ENCODE results near the gene MYPN. TPM values are rescaled to one million over a fixed set of nuclear protein-coding genes. Genes with fewer than 3 reads are reported as not detected.

MYPN gene
- polyA plus RNA-seq, 2 of the 4 experiments (the other 2 are of a cell fraction): 1.5 to 2.1 TPM

DNA sequence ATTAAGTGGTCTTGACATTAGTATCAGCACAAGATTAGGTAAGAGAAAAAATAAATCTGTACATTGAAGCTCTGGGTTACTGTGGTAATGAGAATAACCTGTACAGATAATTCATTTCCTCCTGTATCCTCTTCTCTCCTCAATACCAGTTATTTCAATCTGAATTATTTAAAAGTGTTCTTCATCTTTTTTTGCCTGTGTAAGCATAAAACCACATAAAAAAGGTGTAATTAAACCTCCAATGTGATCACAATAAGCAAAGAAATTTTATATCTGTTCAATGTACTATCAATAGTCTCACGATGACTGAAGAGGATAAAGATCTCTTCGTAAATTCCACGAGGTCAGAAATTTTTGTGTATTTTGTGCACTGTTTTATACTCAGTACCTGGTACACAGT, 1.2 kb upstream of the MYPN start:
- no peak overlapping the region for H3K4me2 ChIP-seq
- ATAC-seq (no peak), FAIRE-seq (no peak), DNase-seq (ENCODE audit: low read depth in 1 of 2, low spot score in 1 of 2) (no peak)
- TF ChIP-seq MAFK (IDR thresholded peaks at IDR 0.05; ENCODE audit: partially characterized antibody) (peak; percentile 88), HOXB5 (CRISPR knock-in tag; IDR thresholded peaks at IDR 0.05) (no peak)
- 93% methylated on average over 3 of the region's 3 CpGs for WGBS (ENCODE audit: missing lambda C conversion rate)
- H3K4me1 ChIP-seq: peaks cover 57% of the 10 kb centered on the region
- ChIA-PET POLR2A (no interaction called here), CTCF (interaction anchor here (0.6 to 2.5 kb wide), 3 partner anchors 18 to 194 kb away, joined by 4 to 10 read pairs (median 4); no protein-coding TSS in a partner anchor)
- no peak overlapping the region for H3K27ac ChIP-seq
- H3K9me3 ChIP-seq: no peaks in the 10 kb centered on the region
- H3K4me3 ChIP-seq: no peak overlapping the region

DNA sequence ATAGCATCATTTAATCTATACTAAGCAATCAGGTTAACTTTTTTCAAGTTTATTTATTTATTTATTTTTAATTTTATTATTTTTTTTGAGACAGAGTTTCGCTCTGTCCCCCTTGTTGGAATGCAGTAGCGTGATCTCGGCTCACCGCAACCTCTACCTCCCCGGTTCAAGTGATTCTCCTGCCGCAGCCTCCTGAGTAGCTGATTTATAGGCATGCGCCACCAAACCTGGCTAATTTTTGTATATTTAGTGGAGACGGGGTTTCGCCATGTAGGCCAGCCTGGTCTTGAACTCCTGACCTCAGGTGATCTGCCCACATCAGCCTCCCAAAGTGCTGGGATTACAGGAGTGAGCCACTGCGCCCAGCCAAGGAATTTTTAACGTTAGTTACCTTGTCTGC, 635 bp upstream of the MYPN start:
- POLR2A ChIA-PET: no interaction called here
- WGBS (ENCODE audit: missing lambda C conversion rate): 96% methylated on average over 11 of the region's 11 CpGs
- Histone ChIP-seq H3K4me2 (no peak overlapping the region), H3K4me1 (peaks cover 54% of the 10 kb centered on the region), H3K9me3 (no peaks in the 10 kb centered on the region), H3K4me3 (no peak overlapping the region), H3K27ac (0 out of 6 replicates have a peak overlapping the region, but pooled peaks of 1 of the 2 experiments have one; percentile 7)
- DNase-seq (ENCODE audit: low read depth in 1 of 2, low spot score in 1 of 2): no peak
- CTCF ChIA-PET: interaction anchor here (1.1 to 1.6 kb wide), 3 partner anchors 13 to 193 kb away, joined by 3 to 7 read pairs (median 4); no protein-coding TSS in a partner anchor
- no peak for FAIRE-seq
- no peak for ATAC-seq
- TF ChIP-seq CBX2 (IDR thresholded peaks at IDR 0.05; ENCODE audit: borderline replicate concordance, low read depth): no peak

DNA sequence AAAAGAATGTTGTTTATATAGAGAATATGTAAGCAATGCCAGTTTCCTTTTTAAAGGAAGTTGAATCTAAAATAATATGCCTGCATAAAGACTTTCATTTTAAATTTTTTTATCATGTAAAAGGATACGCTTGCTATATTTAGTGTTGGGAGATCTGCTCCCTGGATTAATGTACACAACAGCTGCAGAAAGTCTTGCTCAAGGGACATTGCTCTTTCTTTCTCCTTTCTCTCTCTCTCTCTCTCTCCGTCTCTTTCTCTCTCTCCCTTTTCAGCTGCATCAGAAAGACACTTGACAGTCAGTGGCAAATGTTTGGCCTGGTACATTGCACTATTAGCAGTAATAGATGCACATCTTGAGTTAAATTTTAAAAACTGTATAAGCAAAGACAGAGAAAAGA, 739 bp downstream of the MYPN start:
- H3K4me1 ChIP-seq: peaks cover 44% of the 10 kb centered on the region
- WGBS (ENCODE audit: missing lambda C conversion rate): 57% methylated on average over 2 of the region's 2 CpGs
- H3K4me3 ChIP-seq: no peak overlapping the region
- DNase-seq (ENCODE audit: low read depth in 1 of 2, low spot score in 1 of 2) (no peak), FAIRE-seq (peak; percentile 43), ATAC-seq (0 out of 6 replicates have a peak, but pooled peaks of 1 of the 2 experiments have one; percentile 8)
- POLR2A ChIA-PET: no interaction called here
- TF ChIP-seq, protein P1, sequence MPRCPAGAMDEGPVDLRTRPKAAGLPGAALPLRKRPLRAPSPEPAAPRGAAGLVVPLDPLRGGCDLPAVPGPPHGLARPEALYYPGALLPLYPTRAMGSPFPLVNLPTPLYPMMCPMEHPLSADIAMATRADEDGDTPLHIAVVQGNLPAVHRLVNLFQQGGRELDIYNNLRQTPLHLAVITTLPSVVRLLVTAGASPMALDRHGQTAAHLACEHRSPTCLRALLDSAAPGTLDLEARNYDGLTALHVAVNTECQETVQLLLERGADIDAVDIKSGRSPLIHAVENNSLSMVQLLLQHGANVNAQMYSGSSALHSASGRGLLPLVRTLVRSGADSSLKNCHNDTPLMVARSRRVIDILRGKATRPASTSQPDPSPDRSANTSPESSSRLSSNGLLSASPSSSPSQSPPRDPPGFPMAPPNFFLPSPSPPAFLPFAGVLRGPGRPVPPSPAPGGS (IDR thresholded peaks at IDR 0.05): no peak
- TF ChIP-seq RNF2 (IDR thresholded peaks at IDR 0.05; ENCODE audit: borderline replicate concordance, low read depth) (no peak), CBX8 (IDR thresholded peaks at IDR 0.05) (no peak), POLR2A (IDR thresholded peaks at IDR 0.05; ENCODE audit: low read length) (no peak), JUNB (IDR thresholded peaks at IDR 0.05) (no peak), ZSCAN20 (CRISPR knock-in tag; IDR thresholded peaks at IDR 0.05) (no peak), HOXB13 (CRISPR knock-in tag; IDR thresholded peaks at IDR 0.05; ENCODE audit: low read depth) (no peak), FOSB (CRISPR knock-in tag; IDR thresholded peaks at IDR 0.05) (no peak), BHLHE40 (IDR thresholded peaks at IDR 0.05; ENCODE audit: low read depth, low read length) (no peak), TFCP2L1 (CRISPR knock-in tag; IDR thresholded peaks at IDR 0.05) (no peak), KDM1A (IDR thresholded peaks at IDR 0.05; ENCODE audit: low read depth) (no peak), CEBPB (IDR thresholded peaks at IDR 0.05) (no peak), ZC3H11A (IDR thresholded peaks at IDR 0.05) (no peak), CHD2 (IDR thresholded peaks at IDR 0.05; ENCODE audit: low read length, partially characterized antibody) (no peak)
- TF ChIP-seq, protein P2, sequence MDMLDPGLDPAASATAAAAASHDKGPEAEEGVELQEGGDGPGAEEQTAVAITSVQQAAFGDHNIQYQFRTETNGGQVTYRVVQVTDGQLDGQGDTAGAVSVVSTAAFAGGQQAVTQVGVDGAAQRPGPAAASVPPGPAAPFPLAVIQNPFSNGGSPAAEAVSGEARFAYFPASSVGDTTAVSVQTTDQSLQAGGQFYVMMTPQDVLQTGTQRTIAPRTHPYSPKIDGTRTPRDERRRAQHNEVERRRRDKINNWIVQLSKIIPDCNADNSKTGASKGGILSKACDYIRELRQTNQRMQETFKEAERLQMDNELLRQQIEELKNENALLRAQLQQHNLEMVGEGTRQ (IDR thresholded peaks at IDR 0.05): no peak
- TF ChIP-seq, protein P3, sequence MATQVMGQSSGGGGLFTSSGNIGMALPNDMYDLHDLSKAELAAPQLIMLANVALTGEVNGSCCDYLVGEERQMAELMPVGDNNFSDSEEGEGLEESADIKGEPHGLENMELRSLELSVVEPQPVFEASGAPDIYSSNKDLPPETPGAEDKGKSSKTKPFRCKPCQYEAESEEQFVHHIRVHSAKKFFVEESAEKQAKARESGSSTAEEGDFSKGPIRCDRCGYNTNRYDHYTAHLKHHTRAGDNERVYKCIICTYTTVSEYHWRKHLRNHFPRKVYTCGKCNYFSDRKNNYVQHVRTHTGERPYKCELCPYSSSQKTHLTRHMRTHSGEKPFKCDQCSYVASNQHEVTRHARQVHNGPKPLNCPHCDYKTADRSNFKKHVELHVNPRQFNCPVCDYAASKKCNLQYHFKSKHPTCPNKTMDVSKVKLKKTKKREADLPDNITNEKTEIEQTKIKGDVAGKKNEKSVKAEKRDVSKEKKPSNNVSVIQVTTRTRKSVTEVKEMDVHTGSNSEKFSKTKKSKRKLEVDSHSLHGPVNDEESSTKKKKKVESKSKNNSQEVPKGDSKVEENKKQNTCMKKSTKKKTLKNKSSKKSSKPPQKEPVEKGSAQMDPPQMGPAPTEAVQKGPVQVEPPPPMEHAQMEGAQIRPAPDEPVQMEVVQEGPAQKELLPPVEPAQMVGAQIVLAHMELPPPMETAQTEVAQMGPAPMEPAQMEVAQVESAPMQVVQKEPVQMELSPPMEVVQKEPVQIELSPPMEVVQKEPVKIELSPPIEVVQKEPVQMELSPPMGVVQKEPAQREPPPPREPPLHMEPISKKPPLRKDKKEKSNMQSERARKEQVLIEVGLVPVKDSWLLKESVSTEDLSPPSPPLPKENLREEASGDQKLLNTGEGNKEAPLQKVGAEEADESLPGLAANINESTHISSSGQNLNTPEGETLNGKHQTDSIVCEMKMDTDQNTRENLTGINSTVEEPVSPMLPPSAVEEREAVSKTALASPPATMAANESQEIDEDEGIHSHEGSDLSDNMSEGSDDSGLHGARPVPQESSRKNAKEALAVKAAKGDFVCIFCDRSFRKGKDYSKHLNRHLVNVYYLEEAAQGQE (IDR thresholded peaks at IDR 0.05): no peak
- TF ChIP-seq, protein P4, sequence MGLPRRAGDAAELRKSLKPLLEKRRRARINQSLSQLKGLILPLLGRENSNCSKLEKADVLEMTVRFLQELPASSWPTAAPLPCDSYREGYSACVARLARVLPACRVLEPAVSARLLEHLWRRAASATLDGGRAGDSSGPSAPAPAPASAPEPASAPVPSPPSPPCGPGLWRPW (IDR thresholded peaks at IDR 0.05): no peak
- TF ChIP-seq, protein P5, sequence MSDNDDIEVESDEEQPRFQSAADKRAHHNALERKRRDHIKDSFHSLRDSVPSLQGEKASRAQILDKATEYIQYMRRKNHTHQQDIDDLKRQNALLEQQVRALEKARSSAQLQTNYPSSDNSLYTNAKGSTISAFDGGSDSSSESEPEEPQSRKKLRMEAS (IDR thresholded peaks at IDR 0.05): no peak
- TF ChIP-seq, protein P6, sequence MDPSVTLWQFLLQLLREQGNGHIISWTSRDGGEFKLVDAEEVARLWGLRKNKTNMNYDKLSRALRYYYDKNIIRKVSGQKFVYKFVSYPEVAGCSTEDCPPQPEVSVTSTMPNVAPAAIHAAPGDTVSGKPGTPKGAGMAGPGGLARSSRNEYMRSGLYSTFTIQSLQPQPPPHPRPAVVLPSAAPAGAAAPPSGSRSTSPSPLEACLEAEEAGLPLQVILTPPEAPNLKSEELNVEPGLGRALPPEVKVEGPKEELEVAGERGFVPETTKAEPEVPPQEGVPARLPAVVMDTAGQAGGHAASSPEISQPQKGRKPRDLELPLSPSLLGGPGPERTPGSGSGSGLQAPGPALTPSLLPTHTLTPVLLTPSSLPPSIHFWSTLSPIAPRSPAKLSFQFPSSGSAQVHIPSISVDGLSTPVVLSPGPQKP (IDR thresholded peaks at IDR 0.05; ENCODE audit: low read depth, low read length): no peak
- TF ChIP-seq, protein P7, sequence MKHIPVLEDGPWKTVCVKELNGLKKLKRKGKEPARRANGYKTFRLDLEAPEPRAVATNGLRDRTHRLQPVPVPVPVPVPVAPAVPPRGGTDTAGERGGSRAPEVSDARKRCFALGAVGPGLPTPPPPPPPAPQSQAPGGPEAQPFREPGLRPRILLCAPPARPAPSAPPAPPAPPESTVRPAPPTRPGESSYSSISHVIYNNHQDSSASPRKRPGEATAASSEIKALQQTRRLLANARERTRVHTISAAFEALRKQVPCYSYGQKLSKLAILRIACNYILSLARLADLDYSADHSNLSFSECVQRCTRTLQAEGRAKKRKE (CRISPR knock-in tag; IDR thresholded peaks at IDR 0.05; ENCODE audit: low read depth): no peak
- CTCF ChIA-PET: interaction anchor here (0.6 to 2.3 kb wide), 3 partner anchors 8 to 310 kb away, joined by 3 to 9 read pairs (median 6); no protein-coding TSS in a partner anchor
- peak overlapping the region; percentile 49 for H3K4me2 ChIP-seq
- 0 out of 6 replicates have a peak overlapping the region, but pooled peaks of 1 of the 2 experiments have one; percentile 10 for H3K27ac ChIP-seq
- no peaks in the 10 kb centered on the region for H3K9me3 ChIP-seq
